ENCODE results near the gene CELSR2.

The CELSR2 gene

DNA sequence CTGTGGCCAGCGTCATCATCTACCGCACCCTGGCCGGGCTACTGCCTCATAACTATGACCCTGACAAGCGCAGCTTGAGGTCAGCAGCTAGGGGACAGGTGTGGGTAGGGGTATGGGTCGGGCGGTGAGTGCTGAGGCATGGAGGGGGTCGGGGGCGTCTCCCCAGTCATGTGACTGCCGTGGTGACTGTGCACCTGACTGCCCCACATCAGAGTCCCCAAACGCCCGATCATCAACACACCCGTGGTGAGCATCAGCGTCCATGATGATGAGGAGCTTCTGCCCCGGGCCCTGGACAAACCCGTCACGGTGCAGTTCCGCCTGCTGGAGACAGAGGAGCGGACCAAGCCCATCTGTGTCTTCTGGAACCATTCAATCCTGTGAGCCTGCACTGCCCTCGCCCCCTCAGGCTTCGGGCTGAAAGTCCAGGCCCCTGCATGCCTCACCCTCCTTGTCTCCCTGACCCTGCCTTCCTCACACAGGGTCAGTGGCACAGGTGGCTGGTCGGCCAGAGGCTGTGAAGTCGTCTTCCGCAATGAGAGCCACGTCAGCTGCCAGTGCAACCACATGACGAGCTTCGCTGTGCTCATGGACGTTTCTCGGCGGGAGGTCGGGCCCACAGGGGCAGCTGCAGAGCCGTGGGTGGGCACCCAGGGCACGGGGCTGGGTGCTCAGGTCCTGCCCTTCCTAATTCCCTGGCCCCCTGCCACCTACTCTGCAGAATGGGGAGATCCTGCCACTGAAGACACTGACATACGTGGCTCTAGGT, 20.1 kb downstream of the CELSR2 start:
- TF ChIP-seq, protein P1, sequence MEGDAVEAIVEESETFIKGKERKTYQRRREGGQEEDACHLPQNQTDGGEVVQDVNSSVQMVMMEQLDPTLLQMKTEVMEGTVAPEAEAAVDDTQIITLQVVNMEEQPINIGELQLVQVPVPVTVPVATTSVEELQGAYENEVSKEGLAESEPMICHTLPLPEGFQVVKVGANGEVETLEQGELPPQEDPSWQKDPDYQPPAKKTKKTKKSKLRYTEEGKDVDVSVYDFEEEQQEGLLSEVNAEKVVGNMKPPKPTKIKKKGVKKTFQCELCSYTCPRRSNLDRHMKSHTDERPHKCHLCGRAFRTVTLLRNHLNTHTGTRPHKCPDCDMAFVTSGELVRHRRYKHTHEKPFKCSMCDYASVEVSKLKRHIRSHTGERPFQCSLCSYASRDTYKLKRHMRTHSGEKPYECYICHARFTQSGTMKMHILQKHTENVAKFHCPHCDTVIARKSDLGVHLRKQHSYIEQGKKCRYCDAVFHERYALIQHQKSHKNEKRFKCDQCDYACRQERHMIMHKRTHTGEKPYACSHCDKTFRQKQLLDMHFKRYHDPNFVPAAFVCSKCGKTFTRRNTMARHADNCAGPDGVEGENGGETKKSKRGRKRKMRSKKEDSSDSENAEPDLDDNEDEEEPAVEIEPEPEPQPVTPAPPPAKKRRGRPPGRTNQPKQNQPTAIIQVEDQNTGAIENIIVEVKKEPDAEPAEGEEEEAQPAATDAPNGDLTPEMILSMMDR (IDR thresholded peaks at IDR 0.05; ENCODE audit: low read depth, low read length): no peak
- no peak overlapping the region for H3K4me3 ChIP-seq (replicated peaks in 1 of 2; ENCODE audit: low read depth in 2 of 2, low read length in 2 of 2)
- no peak for DNase-seq (ENCODE audit: low read depth in 2 of 2)

DNA sequence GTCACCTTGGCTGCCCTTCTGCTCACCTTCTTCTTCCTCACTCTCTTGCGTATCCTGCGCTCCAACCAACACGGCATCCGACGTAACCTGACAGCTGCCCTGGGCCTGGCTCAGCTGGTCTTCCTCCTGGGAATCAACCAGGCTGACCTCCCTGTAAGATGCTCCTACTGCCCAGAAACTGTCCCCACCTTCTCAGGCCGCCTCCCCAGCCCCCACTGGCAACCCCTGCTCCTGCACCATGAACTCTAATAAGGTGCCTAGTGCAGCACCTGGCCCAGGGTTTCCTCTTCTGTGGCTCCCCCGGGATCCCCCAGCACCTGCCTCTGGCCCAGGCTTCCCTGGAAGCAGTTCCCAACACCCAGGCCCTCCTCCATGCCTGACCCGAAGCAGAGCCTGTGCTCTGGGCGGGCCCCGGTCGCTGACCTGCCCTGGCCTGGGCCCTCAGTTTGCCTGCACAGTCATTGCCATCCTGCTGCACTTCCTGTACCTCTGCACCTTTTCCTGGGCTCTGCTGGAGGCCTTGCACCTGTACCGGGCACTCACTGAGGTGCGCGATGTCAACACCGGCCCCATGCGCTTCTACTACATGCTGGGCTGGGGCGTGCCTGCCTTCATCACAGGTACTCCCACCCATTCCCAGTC, 20.8 kb downstream of the CELSR2 start:
- no peak for DNase-seq (ENCODE audit: low read depth in 2 of 2)
- TF ChIP-seq, protein P1 (IDR thresholded peaks at IDR 0.05; ENCODE audit: low read depth, low read length): no peak
- H3K4me3 ChIP-seq (replicated peaks in 1 of 2; ENCODE audit: low read depth in 2 of 2, low read length in 2 of 2): no peak overlapping the region

DNA sequence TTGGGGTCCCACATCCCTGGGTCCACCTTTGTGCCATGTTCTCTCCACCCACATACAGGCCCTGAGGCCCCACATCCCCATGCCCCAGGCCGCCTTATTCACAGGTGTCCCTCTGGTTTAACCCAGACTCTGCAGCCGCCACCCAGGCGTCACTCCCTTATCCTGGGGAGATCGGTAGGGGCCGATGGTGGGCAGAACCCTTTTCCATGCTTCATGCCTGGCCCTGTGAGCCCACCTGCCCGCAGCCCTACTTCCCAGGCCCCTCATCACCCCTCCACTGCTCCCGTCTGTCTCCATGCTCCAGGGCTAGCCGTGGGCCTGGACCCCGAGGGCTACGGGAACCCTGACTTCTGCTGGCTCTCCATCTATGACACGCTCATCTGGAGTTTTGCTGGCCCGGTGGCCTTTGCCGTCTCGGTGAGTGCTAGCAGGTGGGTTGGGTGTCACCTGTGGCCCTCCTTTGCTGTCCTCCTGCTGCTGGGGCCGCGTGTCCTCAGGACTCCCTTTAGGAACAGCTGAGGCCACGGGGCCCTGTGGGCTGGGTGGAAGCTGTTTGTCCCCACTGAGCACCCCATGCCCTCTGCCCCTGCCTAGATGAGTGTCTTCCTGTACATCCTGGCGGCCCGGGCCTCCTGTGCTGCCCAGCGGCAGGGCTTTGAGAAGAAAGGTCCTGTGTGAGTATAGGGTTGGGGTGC, 21.4 kb downstream of the CELSR2 start:
- H3K4me3 ChIP-seq (replicated peaks in 1 of 2; ENCODE audit: low read depth in 2 of 2, low read length in 2 of 2): no peak overlapping the region
- no peak for DNase-seq (ENCODE audit: low read depth in 2 of 2)
- TF ChIP-seq, protein P1 (IDR thresholded peaks at IDR 0.05; ENCODE audit: low read depth, low read length): no peak

DNA sequence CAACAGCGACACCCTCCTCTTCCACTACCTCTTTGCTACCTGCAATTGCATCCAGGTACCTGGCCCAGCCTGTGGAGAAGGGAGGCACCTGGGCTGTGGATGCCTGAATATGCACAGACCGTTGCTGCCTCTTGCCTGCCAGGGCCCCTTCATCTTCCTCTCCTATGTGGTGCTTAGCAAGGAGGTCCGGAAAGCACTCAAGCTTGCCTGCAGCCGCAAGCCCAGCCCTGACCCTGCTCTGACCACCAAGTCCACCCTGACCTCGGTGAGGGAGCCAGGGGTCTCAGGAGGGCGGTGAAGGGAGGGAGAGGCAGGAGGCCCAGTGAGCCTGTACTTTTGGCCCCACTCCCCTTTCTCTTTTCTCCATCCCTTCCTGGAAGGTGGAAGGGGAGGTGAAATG, 22.1 kb downstream of the CELSR2 start:
- TF ChIP-seq, protein P1 (IDR thresholded peaks at IDR 0.05; ENCODE audit: low read depth, low read length): no peak

DNA sequence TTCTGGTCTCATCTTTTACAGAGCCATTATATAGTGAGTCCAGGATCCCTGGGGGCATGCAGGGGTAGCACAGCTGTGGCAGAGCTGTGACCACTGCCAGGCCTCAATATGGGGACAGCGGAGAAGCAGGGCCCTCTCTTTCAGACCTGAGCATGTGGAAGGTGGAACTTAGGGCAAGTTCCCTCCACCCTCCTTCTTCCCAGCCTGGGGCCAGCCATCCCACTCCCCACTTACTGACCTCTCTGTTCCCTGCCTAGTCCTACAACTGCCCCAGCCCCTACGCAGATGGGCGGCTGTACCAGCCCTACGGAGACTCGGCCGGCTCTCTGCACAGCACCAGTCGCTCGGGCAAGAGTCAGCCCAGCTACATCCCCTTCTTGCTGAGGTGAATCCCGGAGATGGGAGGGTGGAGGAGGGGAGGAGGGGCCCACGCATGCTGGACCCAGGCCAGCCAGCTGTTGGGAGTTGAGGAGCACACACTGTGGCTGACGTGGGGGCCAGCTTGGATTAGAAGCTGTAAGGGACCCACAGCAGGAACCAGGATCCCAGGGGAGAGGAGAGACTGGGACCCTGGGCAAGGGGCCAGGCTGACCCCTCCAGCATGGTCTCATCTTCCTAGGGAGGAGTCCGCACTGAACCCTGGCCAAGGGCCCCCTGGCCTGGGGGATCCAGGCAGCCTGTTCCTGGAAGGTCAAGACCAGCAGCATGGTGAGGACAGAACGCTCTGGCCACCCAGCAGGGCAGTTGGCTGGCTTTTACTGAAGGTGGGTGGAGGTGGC, 22.9 kb downstream of the CELSR2 start:
- DNase-seq (ENCODE audit: low read depth in 2 of 2): no peak
- H3K4me3 ChIP-seq (replicated peaks in 1 of 2; ENCODE audit: low read depth in 2 of 2, low read length in 2 of 2): no peak overlapping the region
- TF ChIP-seq, protein P1 (IDR thresholded peaks at IDR 0.05; ENCODE audit: low read depth, low read length): no peak

More for the DNA sequence above, 22.1 kb downstream of the CELSR2 start:
- no peak for DNase-seq (ENCODE audit: low read depth in 2 of 2)
- H3K4me3 ChIP-seq (replicated peaks in 1 of 2; ENCODE audit: low read depth in 2 of 2, low read length in 2 of 2): no peak overlapping the region

DNA sequence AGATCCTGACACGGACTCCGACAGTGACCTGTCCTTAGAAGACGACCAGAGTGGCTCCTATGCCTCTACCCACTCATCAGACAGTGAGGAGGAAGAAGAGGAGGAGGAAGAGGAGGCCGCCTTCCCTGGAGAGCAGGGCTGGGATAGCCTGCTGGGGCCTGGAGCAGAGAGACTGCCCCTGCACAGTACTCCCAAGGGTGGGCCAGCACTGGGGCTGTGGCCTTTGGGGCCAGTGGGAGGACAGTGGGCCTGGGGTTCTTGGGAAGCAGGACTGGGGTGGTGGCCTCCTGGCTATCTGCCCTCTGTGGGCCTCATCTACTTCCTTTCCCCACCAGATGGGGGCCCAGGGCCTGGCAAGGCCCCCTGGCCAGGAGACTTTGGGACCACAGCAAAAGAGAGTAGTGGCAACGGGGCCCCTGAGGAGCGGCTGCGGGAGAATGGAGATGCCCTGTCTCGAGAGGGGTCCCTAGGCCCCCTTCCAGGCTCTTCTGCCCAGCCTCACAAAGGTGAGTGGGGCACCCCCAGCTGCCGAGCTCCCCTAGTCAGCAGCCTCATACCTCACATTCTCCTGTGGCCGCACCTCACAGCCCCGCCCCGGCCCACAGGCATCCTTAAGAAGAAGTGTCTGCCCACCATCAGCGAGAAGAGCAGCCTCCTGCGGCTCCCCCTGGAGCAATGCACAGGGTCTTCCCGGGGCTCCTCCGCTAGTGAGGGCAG, 23.6 kb downstream of the CELSR2 start:
- no peak for DNase-seq (ENCODE audit: low read depth in 2 of 2)
- TF ChIP-seq, protein P1 (IDR thresholded peaks at IDR 0.05; ENCODE audit: low read depth, low read length): no peak
- no peak overlapping the region for H3K4me3 ChIP-seq (replicated peaks in 1 of 2; ENCODE audit: low read depth in 2 of 2, low read length in 2 of 2)

Measured in cardiac fibroblast (primary cell).